GM12878 (cell line): Measurements from ENCODE around the gene ATG9B. TPM values are rescaled to one million over a fixed set of nuclear protein-coding genes. Genes with fewer than 3 reads are reported as not detected.

Experiments used
- ATAC-seq: fragments of 200-7000 bp; cut with Tn5 transposase; 3 replicates; pipeline ENCODE4 v1.9.1; 2020; ENCODE audit warnings: mild to moderate bottlenecking, moderate library complexity
- BruUV-seq: library from RNA; stranded (reverse); fragments of 400-500 nt; replicated peaks from 2 replicates; lab custom pipeline; 2021; lab: Mats Ljungman, UMichigan
- CTCF ChIA-PET: fragments of 300-600 bp; sonication (Branson Sonifier 250); formaldehyde crosslinking; extraction: SDS; loops from one replicate; lab custom pipeline; 2021; ENCODE audit warnings: inconsistent platforms; lab: Yijun Ruan, JAX
- POLR2A ChIA-PET: fragments of 350-600 bp; formaldehyde crosslinking; extraction: SDS; loops from one replicate; lab custom pipeline; 2021; ENCODE audit warnings: inconsistent platforms; lab: Charles Lee
- RAD21 ChIA-PET: fragments of 300-600 bp; sonication (Branson Sonifier 250); formaldehyde crosslinking; loops from one replicate; lab custom pipeline; 2023; ENCODE audit warnings: antibody characterized with exemption; ENCODE audit not compliant: unreplicated experiment; lab: Charles Lee
- SMC1A ChIA-PET: fragments of 300-600 bp; sonication (Branson Sonifier 250); formaldehyde crosslinking; loops from one replicate; lab custom pipeline; 2023; ENCODE audit not compliant: unreplicated experiment, uncharacterized antibody; lab: Charles Lee
- DNase-seq: peaks from one replicate; pipeline ENCODE4 v3.0.0-alpha.2; 2011; ENCODE audit warnings: low read depth, low spot score
- FAIRE-seq: peaks from 3 replicates; lab custom pipeline; 2011; peaks lifted over from hg19 to GRCh38; lab: Jason Lieb, UNC
- H2AFZ ChIP-seq: 2 replicates; pipeline ENCODE4 v1.6.0; 2011; ENCODE audit warnings: low read depth, low read length, control low read depth; ENCODE audit not compliant: control insufficient read depth
- H3K27ac ChIP-seq: 2 replicates; pipeline ENCODE4 v1.5.1; 2011; ENCODE audit warnings: control low read depth; ENCODE audit not compliant: control insufficient read depth, insufficient read depth
- H3K27me3 ChIP-seq, 2 experiments: replicated peaks in 1 of 2; 2 replicates each; pipeline versions ENCODE4 v1.6.0 to v1.6.1; 2011; ENCODE audit warnings: low read length in 1 of 2; ENCODE audit not compliant: control insufficient read depth in 2 of 2, insufficient read depth in 2 of 2
- H3K36me3 ChIP-seq, 2 experiments: 2 replicates each; pipeline ENCODE4 v1.5.1; 2011; ENCODE audit warnings: low read length in 1 of 2; ENCODE audit not compliant: control insufficient read depth in 2 of 2, insufficient read depth in 2 of 2
- H3K4me1 ChIP-seq: 2 replicates; pipeline ENCODE4 v1.6.1; 2011; ENCODE audit warnings: mild to moderate bottlenecking, low read length, moderate library complexity, mixed read lengths; ENCODE audit not compliant: control insufficient read depth, insufficient read depth
- H3K4me2 ChIP-seq: 2 replicates; pipeline ENCODE4 v1.6.0; 2011; ENCODE audit warnings: control low read depth; ENCODE audit not compliant: control insufficient read depth, insufficient read depth
- H3K4me3 ChIP-seq: fragments of 200-600 bp; sonication (generic); 2 replicates; pipeline ENCODE4 v1.5.1; 2016
- H3K79me2 ChIP-seq: 2 replicates; pipeline ENCODE4 v1.6.0; 2011; ENCODE audit warnings: low read length; ENCODE audit not compliant: control insufficient read depth, insufficient read depth
- H3K9ac ChIP-seq: 2 replicates; pipeline ENCODE4 v1.8.0; 2011; ENCODE audit warnings: low read length, control low read depth, mixed read lengths; ENCODE audit not compliant: control insufficient read depth, insufficient read depth
- H3K9me3 ChIP-seq: replicated peaks from 3 replicates; pipeline ENCODE4 v1.5.1; 2011; ENCODE audit warnings: mild to moderate bottlenecking, low read length; ENCODE audit not compliant: control insufficient read depth, insufficient read depth
- H4K20me1 ChIP-seq: 2 replicates; pipeline ENCODE4 v1.6.0; 2011; ENCODE audit not compliant: control insufficient read depth, insufficient read depth
- BMI1 ChIP-seq: fragments of 450-650 bp; IDR thresholded peaks from 2 replicates; pipeline ENCODE4 v1.6.1; 2016; ENCODE audit warnings: mild to moderate bottlenecking, moderate library complexity, borderline replicate concordance
- CHD2 ChIP-seq: IDR thresholded peaks from 2 replicates; pipeline ENCODE4 v1.6.1; 2011; ENCODE audit warnings: low read depth, low read length, improper control_type of control experiment, borderline replicate concordance
- EZH2 ChIP-seq: IDR thresholded peaks from 2 replicates; pipeline ENCODE4 v1.6.1; 2012; ENCODE audit warnings: low read depth, mild to moderate bottlenecking, control low read depth, inconsistent platforms, low read length, borderline replicate concordance; ENCODE audit not compliant: control insufficient read depth
- IKZF1 ChIP-seq: fragments of 450-650 bp; conservative IDR thresholded peaks from 2 replicates; pipeline ENCODE4 v1.6.1; 2017; ENCODE audit warnings: antibody characterized with exemption, mild to moderate bottlenecking
- IRF4 ChIP-seq: IDR thresholded peaks from 2 replicates; pipeline ENCODE4 v1.6.1; 2011; ENCODE audit warnings: low read depth, low read length
- NBN ChIP-seq: fragments of 450-650 bp; IDR thresholded peaks from 2 replicates; pipeline ENCODE4 v1.6.1; 2016
- PML ChIP-seq: IDR thresholded peaks from 2 replicates; pipeline ENCODE4 v1.6.1; 2012; ENCODE audit warnings: low read length, inconsistent platforms
- RELA ChIP-seq: fragments of 450-650 bp; IDR thresholded peaks from 2 replicates; pipeline ENCODE4 v1.8.0; 2014; ENCODE audit warnings: borderline replicate concordance; ENCODE audit not compliant: partially characterized antibody
- RUNX3 ChIP-seq: IDR thresholded peaks from 2 replicates; pipeline ENCODE4 v1.6.1; 2012; ENCODE audit warnings: low read length, inconsistent platforms
- SREBF1 ChIP-seq: IDR thresholded peaks from 2 replicates; pipeline ENCODE4 v1.6.1; 2012; ENCODE audit warnings: mild to moderate bottlenecking, low read length
- WRNIP1 ChIP-seq: IDR thresholded peaks from 2 replicates; pipeline ENCODE4 v1.6.1; 2011; ENCODE audit warnings: low read depth, low read length, improper control_type of control experiment, borderline replicate concordance
- ZNF622 ChIP-seq: fragments of 450-650 bp; IDR thresholded peaks from 2 replicates; pipeline ENCODE4 v1.6.1; 2017; ENCODE audit warnings: mild to moderate bottlenecking, inconsistent platforms
- WGBS: methylation state at CpG from one replicate; pipeline ENCODE4 v1.1.6; 2016; ENCODE audit warnings: low lambda C conversion rate; ENCODE audit not compliant: insufficient replicate concordance, insufficient coverage; ENCODE audit errors: missing lambda C conversion rate; 5-methylcytosine and 5-hydroxymethylcytosine counted together
- in situ Hi-C: fragments of 300-500 bp; cut with MboI; formaldehyde crosslinking; loops from 9 replicates; pipeline ENCODE4 v1.14.3; 2018; ENCODE audit warnings: mixed read lengths
- intact Hi-C: fragments of 100-400 bp; cut with micrococcal nuclease; formaldehyde crosslinking; loops from one replicate; pipeline ENCODE4 v1.14.2; 2022; ENCODE audit not compliant: unreplicated experiment
- polyA plus RNA-seq, 11 experiments: library from polyadenylated mRNA; depleted of rRNA in 4 of 11; unstranded in 6 of 11; stranded (reverse) in 5 of 11; fragments of >200 nt; fragmentation: Nextera tagmentation in 4 of 11; fragmentation: Illumina TruSeq in 1 of 11; extraction: Ambion mirVana in 4 of 11; extraction: Trizol in 1 of 11; gene quantifications; 1 replicate in 1 of 11; 2 replicates in 10 of 11; pipeline versions ENCODE4 v1.2.1 to v1.2.3, GENCODE V29; 2011 to 2016; ENCODE audit warnings: inconsistent platforms in 2 of 11, missing spikeins in 2 of 11, low read depth in 1 of 11
- total RNA-seq, 4 experiments: library from RNA; depleted of rRNA in 3 of 4; stranded (reverse); fragments of >200 nt in 3 of 4; fragmentation: Illumina TruSeq in 1 of 4; extraction: Trizol in 1 of 4; gene quantifications; 2 replicates each; pipeline versions ENCODE4 v1.2.1 to v1.2.3, GENCODE V29; 2013 to 2021
- TF ChIP-seq, protein P1 (sequence below): fragments of 450-650 bp; IDR thresholded peaks from 2 replicates; pipeline ENCODE4 v1.6.1; 2016; ENCODE audit warnings: mild to moderate bottlenecking
- TF ChIP-seq, protein P2 (sequence below): fragments of 150-350 bp; IDR thresholded peaks from 2 replicates; pipeline ENCODE4 v1.6.1; 2016; ENCODE audit warnings: low read depth, low read length

The ATG9B gene
- total and polyA plus RNA-seq, 10 of the 15 experiments (the other 5 are each of a cell fraction or from before 2014, with no cell fraction given) = 0.01 to 0.83 (median 0.12) TPM; not detected in 2

DNA sequence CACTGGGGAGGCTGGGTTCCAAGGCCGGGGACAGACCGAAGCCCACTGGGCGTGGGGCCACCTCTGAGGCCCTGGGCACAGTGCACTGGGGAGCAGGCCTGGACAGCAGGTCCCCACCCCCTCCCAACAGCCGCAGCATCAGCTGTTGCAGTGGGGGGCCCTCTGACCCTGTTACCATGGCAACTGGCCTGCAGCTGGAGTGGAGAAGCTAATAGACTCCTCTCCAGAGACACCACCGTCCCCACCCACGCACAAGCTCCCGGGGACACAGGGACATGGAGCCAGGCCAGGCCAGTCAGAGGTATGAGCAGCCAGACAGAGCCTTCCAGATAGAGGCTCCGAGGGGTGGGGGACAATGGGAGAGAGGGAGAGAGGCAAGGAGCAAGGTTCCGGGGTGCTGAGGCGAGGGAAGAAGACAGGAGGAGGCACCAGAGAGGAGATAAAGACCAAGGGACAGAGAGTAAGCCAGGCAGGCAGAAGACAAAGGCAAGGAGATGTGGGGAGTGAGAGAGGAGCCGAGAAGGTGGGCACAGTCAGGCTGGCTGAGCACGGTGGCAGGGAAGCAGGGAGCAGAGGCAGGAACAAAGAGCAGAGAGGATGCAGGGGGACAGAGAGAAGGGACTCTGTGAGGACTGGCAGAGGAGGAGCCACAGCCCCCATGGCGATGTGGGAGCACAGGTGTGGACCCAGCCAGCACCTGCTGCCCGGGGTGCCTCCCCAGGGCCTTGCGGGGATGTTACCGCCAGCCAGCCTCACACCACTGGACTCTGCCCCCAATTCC lies 52.9 kb downstream of the ATG9B start:
- Histone ChIP-seq H3K9ac (no peak overlapping the region), H3K36me3 (no peaks in the 10 kb centered on the region), H3K79me2 (no peaks in the 10 kb centered on the region), H3K4me1 (peaks cover 3% of the 10 kb centered on the region), H2AFZ (no peak overlapping the region), H3K4me2 (no peak overlapping the region), H3K4me3 (no peak overlapping the region), H3K27me3 (peaks cover 0 to 2% of the 10 kb centered on the region in 2 experiments; a peak in 2 of 4 replicates), H3K9me3 (no peaks in the 10 kb centered on the region), H4K20me1 (no peaks in the 10 kb centered on the region), H3K27ac (no peak overlapping the region)
- BruUV-seq = no TSS peak
- SMC1A ChIA-PET = no interaction called here
- 21% methylated on average over 13 of the region's 16 CpGs for WGBS
- RAD21 ChIA-PET = interaction anchor here (0.5 kb wide), 1 partner anchor 493 kb away, joined by 3 read pairs; no protein-coding TSS in a partner anchor
- ATAC-seq (no peak), DNase-seq (no peak), FAIRE-seq (no peak)
- CTCF ChIA-PET = no interaction called here
- in situ Hi-C loops = no loop called here
- TF ChIP-seq BMI1 = peak; percentile 80
- no peak for TF ChIP-seq PML
- no peak for TF ChIP-seq RUNX3
- no peak for TF ChIP-seq SREBF1
- intact Hi-C loops = no loop called here
- POLR2A ChIA-PET = no interaction called here

DNA sequence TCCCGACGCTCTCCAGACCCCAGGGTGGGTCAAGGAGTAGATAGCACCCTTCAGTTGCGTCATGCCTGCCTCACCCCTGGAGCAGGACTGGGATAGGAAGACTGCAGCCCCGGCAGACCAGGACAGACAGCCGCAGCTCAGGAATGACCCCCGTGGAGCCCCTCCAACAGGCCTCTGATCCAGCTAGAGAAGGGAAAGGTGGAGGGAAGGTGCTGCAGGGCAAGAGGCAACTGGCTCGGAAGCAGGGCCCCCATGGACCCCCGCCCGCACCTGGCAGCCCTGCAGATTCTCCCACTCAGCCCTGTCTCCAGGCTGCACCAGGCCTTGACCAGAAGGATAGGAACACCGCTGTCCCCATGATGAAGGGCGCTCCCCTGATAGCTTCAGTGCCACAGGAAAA lies 53.9 kb downstream of the ATG9B start:
- H3K9ac ChIP-seq = no peak overlapping the region
- TF ChIP-seq IKZF1 (no peak), EZH2 (no peak), NBN (no peak), RELA (no peak), ZNF622 (no peak), WRNIP1 (no peak), CHD2 (no peak), IRF4 (no peak)
- TF ChIP-seq, protein P1, sequence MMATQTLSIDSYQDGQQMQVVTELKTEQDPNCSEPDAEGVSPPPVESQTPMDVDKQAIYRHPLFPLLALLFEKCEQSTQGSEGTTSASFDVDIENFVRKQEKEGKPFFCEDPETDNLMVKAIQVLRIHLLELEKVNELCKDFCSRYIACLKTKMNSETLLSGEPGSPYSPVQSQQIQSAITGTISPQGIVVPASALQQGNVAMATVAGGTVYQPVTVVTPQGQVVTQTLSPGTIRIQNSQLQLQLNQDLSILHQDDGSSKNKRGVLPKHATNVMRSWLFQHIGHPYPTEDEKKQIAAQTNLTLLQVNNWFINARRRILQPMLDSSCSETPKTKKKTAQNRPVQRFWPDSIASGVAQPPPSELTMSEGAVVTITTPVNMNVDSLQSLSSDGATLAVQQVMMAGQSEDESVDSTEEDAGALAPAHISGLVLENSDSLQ = no peak
- TF ChIP-seq, protein P2, sequence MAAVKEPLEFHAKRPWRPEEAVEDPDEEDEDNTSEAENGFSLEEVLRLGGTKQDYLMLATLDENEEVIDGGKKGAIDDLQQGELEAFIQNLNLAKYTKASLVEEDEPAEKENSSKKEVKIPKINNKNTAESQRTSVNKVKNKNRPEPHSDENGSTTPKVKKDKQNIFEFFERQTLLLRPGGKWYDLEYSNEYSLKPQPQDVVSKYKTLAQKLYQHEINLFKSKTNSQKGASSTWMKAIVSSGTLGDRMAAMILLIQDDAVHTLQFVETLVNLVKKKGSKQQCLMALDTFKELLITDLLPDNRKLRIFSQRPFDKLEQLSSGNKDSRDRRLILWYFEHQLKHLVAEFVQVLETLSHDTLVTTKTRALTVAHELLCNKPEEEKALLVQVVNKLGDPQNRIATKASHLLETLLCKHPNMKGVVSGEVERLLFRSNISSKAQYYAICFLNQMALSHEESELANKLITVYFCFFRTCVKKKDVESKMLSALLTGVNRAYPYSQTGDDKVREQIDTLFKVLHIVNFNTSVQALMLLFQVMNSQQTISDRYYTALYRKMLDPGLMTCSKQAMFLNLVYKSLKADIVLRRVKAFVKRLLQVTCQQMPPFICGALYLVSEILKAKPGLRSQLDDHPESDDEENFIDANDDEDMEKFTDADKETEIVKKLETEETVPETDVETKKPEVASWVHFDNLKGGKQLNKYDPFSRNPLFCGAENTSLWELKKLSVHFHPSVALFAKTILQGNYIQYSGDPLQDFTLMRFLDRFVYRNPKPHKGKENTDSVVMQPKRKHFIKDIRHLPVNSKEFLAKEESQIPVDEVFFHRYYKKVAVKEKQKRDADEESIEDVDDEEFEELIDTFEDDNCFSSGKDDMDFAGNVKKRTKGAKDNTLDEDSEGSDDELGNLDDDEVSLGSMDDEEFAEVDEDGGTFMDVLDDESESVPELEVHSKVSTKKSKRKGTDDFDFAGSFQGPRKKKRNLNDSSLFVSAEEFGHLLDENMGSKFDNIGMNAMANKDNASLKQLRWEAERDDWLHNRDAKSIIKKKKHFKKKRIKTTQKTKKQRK = no peak

More for the DNA sequence above, 53.9 kb downstream of the ATG9B start:
- SMC1A ChIA-PET = no interaction called here
- Histone ChIP-seq H3K36me3 (no peaks in the 10 kb centered on the region), H3K27me3 (peaks cover 0 to 2% of the 10 kb centered on the region in 2 experiments; a peak in 2 of 4 replicates), H3K79me2 (no peaks in the 10 kb centered on the region), H4K20me1 (no peaks in the 10 kb centered on the region), H3K4me3 (no peak overlapping the region), H2AFZ (no peak overlapping the region), H3K27ac (no peak overlapping the region), H3K4me1 (peaks cover 3% of the 10 kb centered on the region), H3K9me3 (no peaks in the 10 kb centered on the region), H3K4me2 (no peak overlapping the region)
- CTCF ChIA-PET = interaction anchor here (0.8 to 1.3 kb wide), 2 partner anchors 8 to 20 kb away, joined by 3 read pairs; no protein-coding TSS in a partner anchor
- POLR2A ChIA-PET = no interaction called here
- DNase-seq (no peak), ATAC-seq (no peak), FAIRE-seq (no peak)
- WGBS = 19% methylated on average over 11 of the region's 11 CpGs
- RAD21 ChIA-PET = interaction anchor here (0.5 kb wide), 1 partner anchor 494 kb away, joined by 3 read pairs; no protein-coding TSS in a partner anchor
- in situ Hi-C loops = no loop called here
- BruUV-seq = no TSS peak
- intact Hi-C loops = no loop called here
